ENCODE results near the gene NEU3. TPM values are rescaled to one million over a fixed set of nuclear protein-coding genes. Genes with fewer than 3 reads are reported as not detected.
"Not testable (repeated sequence)": the region's sequence is repeated elsewhere in the genome, so short reads cannot be mapped to it uniquely, and the experiment has no call there.

Gene NEU3
- total and polyA plus RNA-seq, 5 donors from 2014 or later = 1.4 to 10.8 (median 2.2) TPM

DNA sequence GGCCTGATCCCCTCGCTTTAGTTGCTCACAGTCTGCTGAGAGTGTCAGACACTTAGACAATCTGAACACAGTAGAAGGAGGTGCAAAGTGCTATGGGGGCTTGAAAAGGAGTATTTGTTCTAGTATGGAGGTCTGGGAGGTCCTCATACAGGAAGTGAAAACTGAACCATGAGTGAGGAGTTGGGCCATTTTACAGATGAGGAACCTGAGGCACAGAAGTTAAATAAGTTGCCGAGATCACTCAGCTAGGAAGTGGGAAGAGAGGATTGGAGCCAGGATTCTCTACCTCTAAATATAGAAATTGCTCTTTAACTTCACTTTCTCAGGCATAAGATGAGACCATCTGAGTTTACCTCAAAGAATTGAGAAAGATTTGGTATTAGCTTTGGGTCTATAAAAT, 4.0 kb upstream of the NEU3 start:
- Mint-ChIP-seq H3K27ac (peak overlapping the region in 1 of 3 donors; percentile 49), H3K36me3 (peaks cover 7% of the 10 kb centered on the region), H3K9me3 (no peaks in the 10 kb centered on the region), H3K4me1 (peaks cover 5 to 9% (median 6%) of the 10 kb centered on the region in 4 donors), H3K4me3 (no peak overlapping the region), H3K27me3 (no peaks in the 10 kb centered on the region)
- no peak overlapping the region for H3K4me3 ChIP-seq (ENCODE audit: low read depth, low read length)
- DNase-seq = no peak
- no peaks in the 10 kb centered on the region for H3K9me3 ChIP-seq (ENCODE audit: control insufficient read depth in 2 of 2, low read length in 2 of 2)
- peaks cover 4% of the 10 kb centered on the region for H3K36me3 ChIP-seq (ENCODE audit: control insufficient read depth, insufficient read depth, low read length)
- H3K4me1 ChIP-seq (ENCODE audit: control insufficient read depth, insufficient read depth, low read length, poor library complexity, severe bottlenecking) = peaks cover 14% of the 10 kb centered on the region
- no peak for ATAC-seq (ENCODE audit: low read depth in 2 of 2)
- H3K27me3 ChIP-seq (ENCODE audit: control insufficient read depth, insufficient read depth, low read length) = no peaks in the 10 kb centered on the region
- H3K27ac ChIP-seq (ENCODE audit: insufficient read depth, low read length, poor library complexity, severe bottlenecking) = no peak overlapping the region

DNA sequence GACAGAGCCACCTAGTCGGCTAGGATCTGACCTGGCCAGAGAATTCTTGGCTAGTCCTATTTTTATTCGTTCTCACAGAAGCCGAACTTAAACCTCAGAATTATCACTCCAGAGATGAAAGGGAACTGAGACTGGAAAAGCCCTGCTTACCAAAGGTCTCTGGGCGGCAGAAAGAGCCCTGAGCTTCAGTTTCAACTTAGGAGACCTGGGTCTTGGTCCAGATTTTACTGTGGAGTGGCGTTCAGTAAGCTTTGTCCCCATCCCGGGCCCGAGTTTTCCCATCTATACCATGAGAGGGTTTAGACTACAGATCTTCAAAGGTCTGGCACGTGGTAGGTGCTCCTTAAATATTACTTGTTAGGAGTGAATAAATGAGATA, 516 bp downstream of the NEU3 start:
- Mint-ChIP-seq H3K4me1 (peaks cover 19 to 34% (median 25%) of the 10 kb centered on the region in 4 donors), H3K27ac (peak overlapping the region; percentile 95 to 96 (median 95)), H3K27me3 (no peaks in the 10 kb centered on the region), H3K36me3 (peaks cover 6% of the 10 kb centered on the region), H3K9me3 (no peaks in the 10 kb centered on the region), H3K4me3 (peak overlapping the region; percentile 94 to 97 (median 95))
- Histone ChIP-seq H3K4me1 (ENCODE audit: control insufficient read depth, insufficient read depth, low read length, poor library complexity, severe bottlenecking) (peaks cover 25% of the 10 kb centered on the region), H3K27ac (ENCODE audit: insufficient read depth, low read length, poor library complexity, severe bottlenecking) (peak overlapping the region; percentile 75), H3K27me3 (ENCODE audit: control insufficient read depth, insufficient read depth, low read length) (no peaks in the 10 kb centered on the region), H3K4me3 (ENCODE audit: low read depth, low read length) (peak overlapping the region; percentile 93), H3K9me3 (ENCODE audit: control insufficient read depth in 2 of 2, low read length in 2 of 2) (no peaks in the 10 kb centered on the region), H3K36me3 (ENCODE audit: control insufficient read depth, insufficient read depth, low read length) (peaks cover under 1% of the 10 kb centered on the region)
- ATAC-seq (ENCODE audit: low read depth in 2 of 2) (no peak), DNase-seq (no peak)

DNA sequence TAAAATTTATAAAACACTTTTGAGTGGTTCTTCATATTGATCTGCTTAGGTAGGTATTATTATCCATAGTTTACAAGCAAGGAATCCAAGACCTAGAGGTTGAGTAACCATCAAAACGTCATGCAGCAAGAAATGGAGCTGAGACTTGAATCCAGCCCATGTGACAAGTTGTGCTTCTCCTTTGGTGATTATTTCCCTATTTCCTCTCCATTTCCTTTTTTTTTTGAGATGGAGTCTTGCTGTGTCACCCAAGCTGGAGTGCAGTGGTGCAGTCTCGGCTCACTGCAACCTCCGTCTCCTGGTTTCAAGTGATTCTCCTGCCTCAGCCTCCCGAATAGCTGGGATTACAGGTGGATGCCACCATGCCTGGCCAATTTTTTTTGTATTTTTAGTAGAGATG, 1.4 kb downstream of the NEU3 start:
- H3K4me1 ChIP-seq (ENCODE audit: control insufficient read depth, insufficient read depth, low read length, poor library complexity, severe bottlenecking) = peaks cover 25% of the 10 kb centered on the region
- H3K9me3 ChIP-seq (ENCODE audit: control insufficient read depth in 2 of 2, low read length in 2 of 2); H3K27ac ChIP-seq (ENCODE audit: insufficient read depth, low read length, poor library complexity, severe bottlenecking); DNase-seq; ATAC-seq (ENCODE audit: low read depth in 2 of 2); H3K27me3 ChIP-seq (ENCODE audit: control insufficient read depth, insufficient read depth, low read length); H3K27me3 Mint-ChIP-seq; H3K9me3 Mint-ChIP-seq; H3K36me3 ChIP-seq (ENCODE audit: control insufficient read depth, insufficient read depth, low read length): not testable (repeated sequence)
- peak overlapping the region; percentile 93 for H3K4me3 ChIP-seq (ENCODE audit: low read depth, low read length)
- Mint-ChIP-seq H3K4me3 (peak overlapping the region; percentile 62 to 94 (median 80)), H3K27ac (peak overlapping the region in 2 of 3 donors; percentile 8 to 95), H3K4me1 (peaks cover 19 to 34% (median 27%) of the 10 kb centered on the region in 4 donors), H3K36me3 (peaks cover 15% of the 10 kb centered on the region)

DNA sequence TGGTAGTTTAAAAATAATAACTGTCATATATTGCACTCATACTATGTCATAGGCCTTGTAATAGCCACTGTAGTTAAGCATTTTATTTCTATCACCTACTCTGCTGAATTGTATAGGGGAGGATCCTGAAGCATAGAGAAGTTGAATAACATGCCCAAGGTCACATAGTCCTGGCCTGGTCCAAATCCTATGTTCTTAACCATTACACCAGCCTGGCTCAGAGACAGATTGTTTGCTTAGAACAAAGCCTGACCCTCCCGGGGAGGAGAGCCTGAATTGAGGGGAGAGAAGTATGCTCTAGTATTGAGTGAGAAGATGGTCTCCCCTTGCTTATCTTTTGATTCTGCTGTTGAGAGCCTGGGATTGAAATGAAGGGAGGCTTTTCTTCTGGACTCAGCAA, 2.2 kb downstream of the NEU3 start:
- peaks cover 19% of the 10 kb centered on the region for H3K36me3 Mint-ChIP-seq
- H3K36me3 ChIP-seq (ENCODE audit: control insufficient read depth, insufficient read depth, low read length) = peaks cover 8% of the 10 kb centered on the region
- DNase-seq (no peak), ATAC-seq (ENCODE audit: low read depth in 2 of 2) (no peak)
- H3K4me3 ChIP-seq (ENCODE audit: low read depth, low read length) = no peak overlapping the region
- no peaks in the 10 kb centered on the region for H3K9me3 ChIP-seq (ENCODE audit: control insufficient read depth in 2 of 2, low read length in 2 of 2)
- H3K27ac ChIP-seq (ENCODE audit: insufficient read depth, low read length, poor library complexity, severe bottlenecking) = no peak overlapping the region
- no peaks in the 10 kb centered on the region for H3K9me3 Mint-ChIP-seq
- peak overlapping the region in 1 of 3 donors; percentile 8 for H3K27ac Mint-ChIP-seq
- peaks cover 19 to 38% (median 27%) of the 10 kb centered on the region in 4 donors for H3K4me1 Mint-ChIP-seq
- peaks cover 25% of the 10 kb centered on the region for H3K4me1 ChIP-seq (ENCODE audit: control insufficient read depth, insufficient read depth, low read length, poor library complexity, severe bottlenecking)
- H3K27me3 ChIP-seq (ENCODE audit: control insufficient read depth, insufficient read depth, low read length) = no peaks in the 10 kb centered on the region
- H3K27me3 Mint-ChIP-seq = no peaks in the 10 kb centered on the region
- H3K4me3 Mint-ChIP-seq = peak overlapping the region; percentile 62 to 94 (median 80)

DNA sequence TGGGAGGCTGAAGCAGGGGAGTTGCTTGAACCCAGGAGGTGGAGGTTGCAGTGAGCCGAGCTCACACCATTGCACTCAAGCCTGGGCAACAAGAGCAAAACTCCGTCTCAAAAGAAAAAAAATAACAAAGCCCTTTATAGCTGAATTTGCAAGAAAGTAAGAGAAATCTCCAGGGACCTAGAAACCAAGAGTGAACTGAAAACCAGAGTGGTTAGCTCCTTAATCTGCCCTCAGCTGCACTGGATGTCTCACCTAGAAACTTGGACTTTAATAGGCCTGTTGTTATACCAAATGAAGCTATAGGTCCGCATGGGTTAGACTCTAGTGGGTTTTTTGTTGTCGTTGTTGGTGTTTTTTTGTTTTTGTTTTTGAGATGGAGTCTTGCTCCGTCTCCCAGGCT, 4.1 kb downstream of the NEU3 start:
- Histone ChIP-seq H3K4me1 (ENCODE audit: control insufficient read depth, insufficient read depth, low read length, poor library complexity, severe bottlenecking) (peaks cover 25% of the 10 kb centered on the region), H3K27me3 (ENCODE audit: control insufficient read depth, insufficient read depth, low read length) (no peaks in the 10 kb centered on the region), H3K27ac (ENCODE audit: insufficient read depth, low read length, poor library complexity, severe bottlenecking) (no peak overlapping the region), H3K9me3 (ENCODE audit: control insufficient read depth in 2 of 2, low read length in 2 of 2) (no peaks in the 10 kb centered on the region), H3K4me3 (ENCODE audit: low read depth, low read length) (no peak overlapping the region), H3K36me3 (ENCODE audit: control insufficient read depth, insufficient read depth, low read length) (peaks cover 8% of the 10 kb centered on the region)
- no peak overlapping the region for H3K27ac Mint-ChIP-seq
- no peak overlapping the region for H3K4me3 Mint-ChIP-seq
- H3K9me3 Mint-ChIP-seq = no peaks in the 10 kb centered on the region
- ATAC-seq (ENCODE audit: low read depth in 2 of 2) (no peak), DNase-seq (no peak)
- H3K36me3 Mint-ChIP-seq = peaks cover 19% of the 10 kb centered on the region
- no peaks in the 10 kb centered on the region for H3K27me3 Mint-ChIP-seq
- H3K4me1 Mint-ChIP-seq = peaks cover 19 to 48% (median 27%) of the 10 kb centered on the region in 4 donors

DNA sequence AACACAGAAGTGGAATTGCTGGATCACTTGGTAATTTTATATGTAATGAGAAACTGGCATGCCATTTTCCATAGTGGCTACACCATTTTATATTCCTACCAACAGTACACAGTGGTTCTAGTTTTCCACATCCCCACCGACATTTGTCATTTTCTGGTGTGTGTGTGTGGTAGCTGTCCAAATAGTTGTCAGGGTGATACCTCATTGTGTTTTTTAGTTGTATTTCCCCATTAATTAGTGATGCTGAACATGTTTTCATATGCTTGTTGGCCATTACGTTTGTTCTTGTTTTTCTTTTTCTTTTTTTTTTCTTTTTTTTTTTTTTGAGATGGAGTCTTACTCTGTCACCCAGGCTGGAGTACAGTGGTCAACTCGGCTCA, 12.2 kb downstream of the NEU3 start:
- peaks cover 11% of the 10 kb centered on the region for H3K36me3 ChIP-seq (ENCODE audit: control insufficient read depth, insufficient read depth, low read length)
- H3K9me3 ChIP-seq (ENCODE audit: control insufficient read depth in 2 of 2, low read length in 2 of 2) = no peaks in the 10 kb centered on the region
- ATAC-seq (ENCODE audit: low read depth in 2 of 2) (no peak), DNase-seq (no peak)
- no peak overlapping the region for H3K27ac ChIP-seq (ENCODE audit: insufficient read depth, low read length, poor library complexity, severe bottlenecking)
- peaks cover 0 to 2% (median 0%) of the 10 kb centered on the region in 7 donors for H3K9me3 Mint-ChIP-seq
- no peak overlapping the region for H3K4me3 Mint-ChIP-seq
- peaks cover 3 to 20% (median 11%) of the 10 kb centered on the region in 4 donors for H3K4me1 Mint-ChIP-seq
- no peaks in the 10 kb centered on the region for H3K4me1 ChIP-seq (ENCODE audit: control insufficient read depth, insufficient read depth, low read length, poor library complexity, severe bottlenecking)
- peaks cover 15% of the 10 kb centered on the region for H3K36me3 Mint-ChIP-seq
- H3K27me3 ChIP-seq (ENCODE audit: control insufficient read depth, insufficient read depth, low read length) = no peaks in the 10 kb centered on the region
- H3K27ac Mint-ChIP-seq = no peak overlapping the region
- H3K27me3 Mint-ChIP-seq = no peaks in the 10 kb centered on the region
- no peak overlapping the region for H3K4me3 ChIP-seq (ENCODE audit: low read depth, low read length)

- no peak overlapping the region for H3K4me3 Mint-ChIP-seq
- peaks cover 0 to 2% (median 0%) of the 10 kb centered on the region in 7 donors for H3K9me3 Mint-ChIP-seq
- ATAC-seq (ENCODE audit: low read depth in 2 of 2) (no peak), DNase-seq (no peak)
- Histone ChIP-seq H3K4me3 (ENCODE audit: low read depth, low read length) (no peak overlapping the region), H3K27ac (ENCODE audit: insufficient read depth, low read length, poor library complexity, severe bottlenecking) (no peak overlapping the region), H3K9me3 (ENCODE audit: control insufficient read depth in 2 of 2, low read length in 2 of 2) (no peaks in the 10 kb centered on the region), H3K36me3 (ENCODE audit: control insufficient read depth, insufficient read depth, low read length) (peaks cover 18% of the 10 kb centered on the region), H3K27me3 (ENCODE audit: control insufficient read depth, insufficient read depth, low read length) (no peaks in the 10 kb centered on the region), H3K4me1 (ENCODE audit: control insufficient read depth, insufficient read depth, low read length, poor library complexity, severe bottlenecking) (no peaks in the 10 kb centered on the region)
- no peaks in the 10 kb centered on the region for H3K27me3 Mint-ChIP-seq
- peaks cover 3 to 17% (median 10%) of the 10 kb centered on the region in 4 donors for H3K4me1 Mint-ChIP-seq
- H3K27ac Mint-ChIP-seq = peak overlapping the region in 2 of 3 donors; percentile 5 to 39
- peaks cover 20% of the 10 kb centered on the region for H3K36me3 Mint-ChIP-seq
These were observed 13.0 kb downstream of the NEU3 start for GRCh38 chr11:75001686-75002085.

DNA sequence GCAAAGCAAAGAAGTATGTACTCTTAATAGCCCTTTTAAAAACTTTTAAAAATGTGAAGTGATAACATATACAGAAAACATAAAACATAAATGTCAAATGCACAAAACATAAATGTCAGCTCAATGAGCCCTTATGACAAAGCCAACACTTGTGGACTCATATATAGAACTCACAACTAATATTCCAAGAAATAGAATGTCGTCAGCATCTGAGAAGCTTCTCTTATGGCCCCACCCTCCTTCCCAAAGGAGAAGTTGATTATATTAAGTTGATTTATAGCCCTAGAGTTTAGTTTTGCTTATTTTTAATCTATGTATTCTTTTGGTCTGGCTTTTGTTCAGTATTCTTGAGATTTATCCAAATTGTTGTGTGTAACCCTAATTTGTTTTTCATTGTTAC, 13.8 kb downstream of the NEU3 start:
- Histone ChIP-seq H3K36me3 (ENCODE audit: control insufficient read depth, insufficient read depth, low read length) (peaks cover 25% of the 10 kb centered on the region), H3K27me3 (ENCODE audit: control insufficient read depth, insufficient read depth, low read length) (no peaks in the 10 kb centered on the region), H3K4me3 (ENCODE audit: low read depth, low read length) (no peak overlapping the region), H3K27ac (ENCODE audit: insufficient read depth, low read length, poor library complexity, severe bottlenecking) (no peak overlapping the region), H3K4me1 (ENCODE audit: control insufficient read depth, insufficient read depth, low read length, poor library complexity, severe bottlenecking) (no peaks in the 10 kb centered on the region), H3K9me3 (ENCODE audit: control insufficient read depth in 2 of 2, low read length in 2 of 2) (no peaks in the 10 kb centered on the region)
- Mint-ChIP-seq H3K36me3 (peaks cover 28% of the 10 kb centered on the region), H3K27ac (no peak overlapping the region), H3K9me3 (peaks cover 0 to 2% (median 0%) of the 10 kb centered on the region in 7 donors), H3K4me1 (peaks cover 3 to 17% (median 8%) of the 10 kb centered on the region in 4 donors), H3K4me3 (no peak overlapping the region), H3K27me3 (no peaks in the 10 kb centered on the region)
- no peak for ATAC-seq (ENCODE audit: low read depth in 2 of 2)
- DNase-seq = no peak

Measured in CD4-positive, CD25-positive, alpha-beta regulatory T cell (primary cell).